Peyer's patch (tissue), 4 donors: ENCODE measurements around the gene TIGD1.
"Not testable (repeated sequence)": the region's sequence is repeated elsewhere in the genome, so short reads cannot be mapped to it uniquely, and the experiment has no call there.

Source experiments
- CTCF ChIP-seq, 6 experiments: fragments of 450-650 bp in 4 of 6; fragments of 200-600 bp in 2 of 6; sonication (generic) in 1 of 6; IDR thresholded peaks; one replicate each; pipeline ENCODE4 v1.5.1; 2017 to 2019; ENCODE audit warnings: antibody characterized with exemption in 6 of 6, mild to moderate bottlenecking in 3 of 6, moderate library complexity in 1 of 6
- POLR2A ChIP-seq, 2 donors: fragments of 450-650 bp; IDR thresholded peaks; one replicate each; pipeline ENCODE4 v1.5.1; 2017; ENCODE audit warnings: antibody characterized with exemption in 2 of 2, mild to moderate bottlenecking in 2 of 2, moderate library complexity in 2 of 2

GRCh38 chr2:232570481-232570880 lies 20.1 kb upstream of the TIGD1 start:
- not testable (repeated sequence) for TF ChIP-seq CTCF, POLR2A (IDR thresholded peaks at IDR 0.05)
